GM18526 (cell line): ENCODE measurements around the gene POU4F2.

ENCODE experiments used
- POLR2A ChIP-seq: IDR thresholded peaks from 3 replicates; pipeline ENCODE4 v1.6.1; 2011; ENCODE audit not compliant: insufficient read length; ENCODE audit errors: extremely low read depth

POU4F2 gene

GRCh38 chr4:146638786-146639505 is at the start of gene POU4F2:
POU4F2 (plus strand) TSS chr4:146638893; CDS start chr4:146639141, 248 bp downstream.
- no peak for TF ChIP-seq POLR2A

- TF ChIP-seq POLR2A: no peak
Measured at GRCh38 chr4:146590801-146591200, 47.9 kb upstream of the POU4F2 start.

- no peak for TF ChIP-seq POLR2A
Measured at GRCh38 chr4:146592019-146592418, 46.7 kb upstream of the POU4F2 start.

- no peak for TF ChIP-seq POLR2A
Measured at GRCh38 chr4:146632770-146633470, 5.8 kb upstream of the POU4F2 start.

GRCh38 chr4:146633471-146633800 is 5.3 kb upstream of the POU4F2 start:
- no peak for TF ChIP-seq POLR2A

GRCh38 chr4:146634825-146635224 is 3.9 kb upstream of the POU4F2 start:
- no peak for TF ChIP-seq POLR2A

- no peak for TF ChIP-seq POLR2A
Measured at GRCh38 chr4:146637621-146638332, 916 bp upstream of the POU4F2 start.

GRCh38 chr4:146638333-146638785 is 334 bp upstream of the POU4F2 start:
- no peak for TF ChIP-seq POLR2A

- no peak for TF ChIP-seq POLR2A
Measured at GRCh38 chr4:146639506-146639932, 826 bp downstream of the POU4F2 start.

GRCh38 chr4:146640021-146640464 is 1.4 kb downstream of the POU4F2 start:
- TF ChIP-seq POLR2A: no peak

GRCh38 chr4:146640465-146641061 is 1.9 kb downstream of the POU4F2 start:
- TF ChIP-seq POLR2A: no peak

- no peak for TF ChIP-seq POLR2A
Measured at GRCh38 chr4:146641762-146642161, 3.1 kb downstream of the POU4F2 start.

GRCh38 chr4:146643812-146644401 is 5.2 kb downstream of the POU4F2 start:
- no peak for TF ChIP-seq POLR2A

GRCh38 chr4:146645921-146646320 is 7.2 kb downstream of the POU4F2 start:
- TF ChIP-seq POLR2A: no peak
